ENCODE results near the gene IFNGR2.

IFNGR2 gene

GRCh38 chr21:33391656-33392055 lies 11.6 kb upstream of the IFNGR2 start:
- no peak overlapping the region for H3K9ac ChIP-seq (ENCODE audit: low read depth, low read length, poor library complexity, severe bottlenecking)

DNA sequence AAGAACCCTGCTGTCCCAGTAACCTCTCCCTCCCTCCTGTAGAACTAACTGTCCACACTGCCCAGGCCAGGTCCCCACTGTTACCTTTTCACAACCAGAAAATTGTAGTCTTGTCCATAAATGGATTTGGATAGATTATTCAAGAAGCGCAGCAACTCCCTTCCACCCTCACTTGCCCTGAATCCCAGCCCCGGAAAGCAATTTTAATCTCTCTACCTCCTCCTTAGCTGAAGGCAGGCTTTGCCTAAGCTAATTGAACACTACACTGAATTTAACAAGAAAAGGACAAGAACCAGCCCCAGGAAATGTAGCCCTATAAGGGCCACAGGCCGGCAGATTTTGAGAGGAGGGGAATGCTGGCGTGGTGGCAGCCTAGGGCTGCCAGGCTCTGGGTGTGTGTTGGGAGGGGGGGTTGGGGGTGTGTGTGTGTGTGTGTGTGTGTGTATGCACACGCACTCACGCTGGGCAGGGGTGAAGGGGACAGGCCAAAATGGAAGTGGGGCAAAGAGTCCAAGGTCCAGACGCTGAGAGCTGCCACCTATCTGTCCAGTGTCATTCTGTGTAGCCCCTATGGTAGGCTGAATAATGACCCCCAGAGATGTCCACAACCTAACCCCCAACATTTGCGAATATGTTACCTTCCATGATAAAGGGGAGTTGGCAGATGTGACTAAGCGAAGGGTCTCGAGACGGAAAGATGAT lies 10.8 kb upstream of the IFNGR2 start:
- Histone ChIP-seq H3K4me3 (ENCODE audit: low read length, poor library complexity, severe bottlenecking) (no peak overlapping the region), H3K36me3 (ENCODE audit: insufficient read depth, low read length) (no peaks in the 10 kb centered on the region), H3K79me2 (ENCODE audit: insufficient read depth, low read length) (no peaks in the 10 kb centered on the region), H2AFZ (ENCODE audit: low read length) (peak overlapping the region; percentile 54; the same call in 1 of the 2 replicates), H3K4me2 (ENCODE audit: low read depth, low read length, poor library complexity, severe bottlenecking) (no peak overlapping the region), H3K27me3 (ENCODE audit: insufficient read depth, low read length, poor library complexity, severe bottlenecking) (no peaks in the 10 kb centered on the region), H3K4me1 (ENCODE audit: insufficient read depth, low read length, poor library complexity, severe bottlenecking) (peaks cover 7% of the 10 kb centered on the region), H3K9ac (ENCODE audit: low read depth, low read length, poor library complexity, severe bottlenecking) (no peak overlapping the region), H3K9me2 (replicated peaks; ENCODE audit: low read depth, low read length) (no peaks in the 10 kb centered on the region), H3K9me3 (ENCODE audit: insufficient read depth, low read depth, low read length) (no peaks in the 10 kb centered on the region), H3F3A (ENCODE audit: low read depth) (no peaks in the 10 kb centered on the region), H4K20me1 (ENCODE audit: insufficient read depth, low read length, poor library complexity, severe bottlenecking) (no peaks in the 10 kb centered on the region)
- TF ChIP-seq EZH2phosphoT487 (IDR thresholded peaks at IDR 0.05; ENCODE audit: borderline replicate concordance) (no peak), CTCF (conservative IDR thresholded peaks at IDR 0.05; ENCODE audit: low read length) (no peak)

More at GRCh38 chr21:33391656-33392055, 11.6 kb upstream of the IFNGR2 start:
- H3K9me3 ChIP-seq (ENCODE audit: insufficient read depth, low read depth, low read length), result no peaks in the 10 kb centered on the region
- no peak overlapping the region for H3K4me3 ChIP-seq (ENCODE audit: low read length, poor library complexity, severe bottlenecking)
- no peaks in the 10 kb centered on the region for H3F3A ChIP-seq (ENCODE audit: low read depth)
- H3K9me2 ChIP-seq (replicated peaks; ENCODE audit: low read depth, low read length), result no peaks in the 10 kb centered on the region
- H3K79me2 ChIP-seq (ENCODE audit: insufficient read depth, low read length), result no peaks in the 10 kb centered on the region
- H3K4me1 ChIP-seq (ENCODE audit: insufficient read depth, low read length, poor library complexity, severe bottlenecking), result peaks cover 7% of the 10 kb centered on the region
- H3K36me3 ChIP-seq (ENCODE audit: insufficient read depth, low read length), result no peaks in the 10 kb centered on the region
- H3K27me3 ChIP-seq (ENCODE audit: insufficient read depth, low read length, poor library complexity, severe bottlenecking), result no peaks in the 10 kb centered on the region
- H3K4me2 ChIP-seq (ENCODE audit: low read depth, low read length, poor library complexity, severe bottlenecking), result no peak overlapping the region
- H4K20me1 ChIP-seq (ENCODE audit: insufficient read depth, low read length, poor library complexity, severe bottlenecking), result no peaks in the 10 kb centered on the region
- no peak overlapping the region for H2AFZ ChIP-seq (ENCODE audit: low read length)
- TF ChIP-seq CTCF (conservative IDR thresholded peaks at IDR 0.05; ENCODE audit: low read length) (no peak), EZH2phosphoT487 (IDR thresholded peaks at IDR 0.05; ENCODE audit: borderline replicate concordance) (no peak)

- Histone ChIP-seq H3K9me2 (replicated peaks; ENCODE audit: low read depth, low read length) (no peaks in the 10 kb centered on the region), H2AFZ (ENCODE audit: low read length) (no peak overlapping the region), H3K4me2 (ENCODE audit: low read depth, low read length, poor library complexity, severe bottlenecking) (no peak overlapping the region), H3K27me3 (ENCODE audit: insufficient read depth, low read length, poor library complexity, severe bottlenecking) (no peaks in the 10 kb centered on the region), H3K4me1 (ENCODE audit: insufficient read depth, low read length, poor library complexity, severe bottlenecking) (peaks cover 7% of the 10 kb centered on the region), H3K79me2 (ENCODE audit: insufficient read depth, low read length) (no peaks in the 10 kb centered on the region), H3K9me3 (ENCODE audit: insufficient read depth, low read depth, low read length) (no peaks in the 10 kb centered on the region), H3K36me3 (ENCODE audit: insufficient read depth, low read length) (no peaks in the 10 kb centered on the region), H3K9ac (ENCODE audit: low read depth, low read length, poor library complexity, severe bottlenecking) (no peak overlapping the region), H3K4me3 (ENCODE audit: low read length, poor library complexity, severe bottlenecking) (no peak overlapping the region), H3F3A (ENCODE audit: low read depth) (no peaks in the 10 kb centered on the region), H4K20me1 (ENCODE audit: insufficient read depth, low read length, poor library complexity, severe bottlenecking) (no peaks in the 10 kb centered on the region)
- no peak for TF ChIP-seq CTCF (conservative IDR thresholded peaks at IDR 0.05; ENCODE audit: low read length)
- TF ChIP-seq EZH2phosphoT487 (IDR thresholded peaks at IDR 0.05; ENCODE audit: borderline replicate concordance), result no peak
Measured at GRCh38 chr21:33393348-33393747, 9.9 kb upstream of the IFNGR2 start.
